ENCODE measurements around the gene ATG10.

DNA sequence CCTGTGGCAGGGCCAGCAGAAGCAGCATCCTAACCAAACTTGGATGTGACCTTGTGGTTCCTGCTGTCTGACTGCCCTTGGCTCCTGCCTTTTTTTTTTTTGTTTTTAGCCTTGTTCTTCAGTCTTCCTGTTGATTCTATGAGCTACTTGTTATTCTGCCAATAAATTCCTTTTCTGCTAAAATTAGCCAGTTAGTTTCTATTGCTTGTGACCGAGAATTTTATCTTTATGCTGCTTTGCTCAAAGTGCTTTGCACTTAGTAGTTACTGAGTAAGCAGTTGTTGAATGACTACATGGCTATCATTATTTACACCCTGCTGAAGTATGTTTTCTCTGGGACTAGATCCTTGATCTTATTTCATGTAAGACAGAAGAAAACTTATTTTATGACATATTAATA lies 20.8 kb upstream of the ATG10 start:
- TF ChIP-seq POLR2A (IDR thresholded peaks at IDR 0.05; ENCODE audit: extremely low read depth, insufficient read length): no peak
- TF ChIP-seq, protein P1, sequence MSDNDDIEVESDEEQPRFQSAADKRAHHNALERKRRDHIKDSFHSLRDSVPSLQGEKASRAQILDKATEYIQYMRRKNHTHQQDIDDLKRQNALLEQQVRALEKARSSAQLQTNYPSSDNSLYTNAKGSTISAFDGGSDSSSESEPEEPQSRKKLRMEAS (IDR thresholded peaks at IDR 0.05; ENCODE audit: low read depth, low read length): no peak
- TF ChIP-seq, protein P2, sequence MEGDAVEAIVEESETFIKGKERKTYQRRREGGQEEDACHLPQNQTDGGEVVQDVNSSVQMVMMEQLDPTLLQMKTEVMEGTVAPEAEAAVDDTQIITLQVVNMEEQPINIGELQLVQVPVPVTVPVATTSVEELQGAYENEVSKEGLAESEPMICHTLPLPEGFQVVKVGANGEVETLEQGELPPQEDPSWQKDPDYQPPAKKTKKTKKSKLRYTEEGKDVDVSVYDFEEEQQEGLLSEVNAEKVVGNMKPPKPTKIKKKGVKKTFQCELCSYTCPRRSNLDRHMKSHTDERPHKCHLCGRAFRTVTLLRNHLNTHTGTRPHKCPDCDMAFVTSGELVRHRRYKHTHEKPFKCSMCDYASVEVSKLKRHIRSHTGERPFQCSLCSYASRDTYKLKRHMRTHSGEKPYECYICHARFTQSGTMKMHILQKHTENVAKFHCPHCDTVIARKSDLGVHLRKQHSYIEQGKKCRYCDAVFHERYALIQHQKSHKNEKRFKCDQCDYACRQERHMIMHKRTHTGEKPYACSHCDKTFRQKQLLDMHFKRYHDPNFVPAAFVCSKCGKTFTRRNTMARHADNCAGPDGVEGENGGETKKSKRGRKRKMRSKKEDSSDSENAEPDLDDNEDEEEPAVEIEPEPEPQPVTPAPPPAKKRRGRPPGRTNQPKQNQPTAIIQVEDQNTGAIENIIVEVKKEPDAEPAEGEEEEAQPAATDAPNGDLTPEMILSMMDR (IDR thresholded peaks at IDR 0.05; ENCODE audit: low read depth, low read length): no peak
- TF ChIP-seq MYC (IDR thresholded peaks at IDR 0.05; ENCODE audit: low read depth, low read length): no peak
